Tibial nerve (tissue), 4 donors: ENCODE data around the gene PLCB2. TPM values are rescaled to one million over a fixed set of nuclear protein-coding genes. Genes with fewer than 3 reads are reported as not detected.

Source experiments
- DNase-seq, 2 donors: peaks; one replicate each; pipeline ENCODE4 v3.0.0-alpha.2; 2019; ENCODE audit warnings: low spot score in 2 of 2
- H3K27ac ChIP-seq, 4 donors: fragments of 200-600 bp; sonication (generic) in 3 of 4; one replicate each; pipeline ENCODE4 v1.5.1; 2017 to 2019; ENCODE audit warnings: mild to moderate bottlenecking in 1 of 4
- H3K27me3 ChIP-seq, 2 donors: fragments of 200-600 bp; sonication (generic) in 1 of 2; one replicate each; pipeline versions ENCODE4 v1.5.1 to v1.6.0; 2017 to 2019
- H3K36me3 ChIP-seq, 3 donors: fragments of 200-600 bp; sonication (generic); one replicate each; pipeline ENCODE4 v1.5.1; 2018 to 2019
- H3K4me1 ChIP-seq, 4 donors: fragments of 200-600 bp; sonication (generic) in 3 of 4; one replicate each; pipeline ENCODE4 v1.5.1; 2017 to 2019
- H3K4me3 ChIP-seq, 4 donors: fragments of 200-600 bp; sonication (generic) in 3 of 4; one replicate each; pipeline ENCODE4 v1.5.1; 2017 to 2019; ENCODE audit warnings: mild to moderate bottlenecking in 1 of 4, moderate library complexity in 1 of 4
- H3K9me3 ChIP-seq, 4 donors: fragments of 200-600 bp; sonication (generic) in 3 of 4; one replicate each; pipeline ENCODE4 v1.5.1; 2017 to 2019
- EP300 ChIP-seq, 2 donors: sonication (generic); formaldehyde crosslinking; IDR thresholded peaks; one replicate each; pipeline ENCODE4 v1.6.1; 2017; ENCODE audit warnings: antibody characterized with exemption in 2 of 2, mild to moderate bottlenecking in 1 of 2
- POLR2A ChIP-seq, 2 donors: fragments of 450-650 bp; IDR thresholded peaks; one replicate each; pipeline ENCODE4 v1.6.1; 2017; ENCODE audit warnings: antibody characterized with exemption in 2 of 2, mild to moderate bottlenecking in 2 of 2, moderate library complexity in 2 of 2
- WGBS, 2 donors: methylation state at CpG; one replicate each; pipeline ENCODE4 v1.1.5; 2018; 5-methylcytosine and 5-hydroxymethylcytosine counted together
- total RNA-seq, 4 donors: library from RNA; depleted of rRNA; stranded (reverse); fragments of >200 nt; gene quantifications; one replicate each; pipeline ENCODE4 v1.1.0, GENCODE V29; 2016
- TF ChIP-seq, protein P1 (sequence below), 5 experiments: fragments of 200-600 bp in 3 of 5; fragments of 450-650 bp in 2 of 5; sonication (generic) in 3 of 5; IDR thresholded peaks; one replicate each; pipeline ENCODE4 v1.5.1; 2016 to 2019; ENCODE audit warnings: antibody characterized with exemption in 5 of 5, mild to moderate bottlenecking in 3 of 5, moderate library complexity in 2 of 5

Gene PLCB2
- total RNA-seq, 4 donors from 2014 or later, result 14.9 to 42.3 (median 17.0) TPM

GRCh38 chr15:40295877-40296560 lies 11.7 kb downstream of the PLCB2 start:
- Histone ChIP-seq H3K27me3 (peaks cover 0 to 12% of the 10 kb centered on the region in 2 donors), H3K27ac (no peak overlapping the region), H3K4me3 (no peak overlapping the region), H3K9me3 (peaks cover 0 to 27% (median 2%) of the 10 kb centered on the region in 4 donors), H3K36me3 (peaks cover 0 to 5% (median 0%) of the 10 kb centered on the region in 3 donors), H3K4me1 (peaks cover 0 to 6% (median under 1%) of the 10 kb centered on the region in 4 donors)
- no peak for TF ChIP-seq POLR2A (IDR thresholded peaks at IDR 0.05)
- TF ChIP-seq, protein P1, sequence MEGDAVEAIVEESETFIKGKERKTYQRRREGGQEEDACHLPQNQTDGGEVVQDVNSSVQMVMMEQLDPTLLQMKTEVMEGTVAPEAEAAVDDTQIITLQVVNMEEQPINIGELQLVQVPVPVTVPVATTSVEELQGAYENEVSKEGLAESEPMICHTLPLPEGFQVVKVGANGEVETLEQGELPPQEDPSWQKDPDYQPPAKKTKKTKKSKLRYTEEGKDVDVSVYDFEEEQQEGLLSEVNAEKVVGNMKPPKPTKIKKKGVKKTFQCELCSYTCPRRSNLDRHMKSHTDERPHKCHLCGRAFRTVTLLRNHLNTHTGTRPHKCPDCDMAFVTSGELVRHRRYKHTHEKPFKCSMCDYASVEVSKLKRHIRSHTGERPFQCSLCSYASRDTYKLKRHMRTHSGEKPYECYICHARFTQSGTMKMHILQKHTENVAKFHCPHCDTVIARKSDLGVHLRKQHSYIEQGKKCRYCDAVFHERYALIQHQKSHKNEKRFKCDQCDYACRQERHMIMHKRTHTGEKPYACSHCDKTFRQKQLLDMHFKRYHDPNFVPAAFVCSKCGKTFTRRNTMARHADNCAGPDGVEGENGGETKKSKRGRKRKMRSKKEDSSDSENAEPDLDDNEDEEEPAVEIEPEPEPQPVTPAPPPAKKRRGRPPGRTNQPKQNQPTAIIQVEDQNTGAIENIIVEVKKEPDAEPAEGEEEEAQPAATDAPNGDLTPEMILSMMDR (IDR thresholded peaks at IDR 0.05), result no peak
- TF ChIP-seq EP300 (IDR thresholded peaks at IDR 0.05), result no peak
- 61 to 64% methylated on average over 10 to 12 of the region's 12 CpGs for WGBS, 2 donors
- no peak for DNase-seq

- H3K4me1 ChIP-seq, result peaks cover 0 to 14% (median 3%) of the 10 kb centered on the region in 4 donors
- H3K9me3 ChIP-seq, result peaks cover 0 to 20% (median 2%) of the 10 kb centered on the region in 4 donors
- WGBS, 2 donors, result 90 to 94% methylated on average over 1 of the region's 1 CpG
- DNase-seq, result no peak
- no peak overlapping the region for H3K27ac ChIP-seq
- TF ChIP-seq, protein P1 (IDR thresholded peaks at IDR 0.05), result no peak
- TF ChIP-seq EP300 (IDR thresholded peaks at IDR 0.05) (no peak), POLR2A (IDR thresholded peaks at IDR 0.05) (no peak)
- no peak overlapping the region for H3K4me3 ChIP-seq
- H3K36me3 ChIP-seq, result peaks cover 0 to 5% (median 0%) of the 10 kb centered on the region in 3 donors
- peaks cover 0 to 12% of the 10 kb centered on the region in 2 donors for H3K27me3 ChIP-seq
Measured at GRCh38 chr15:40295297-40295696, 12.4 kb downstream of the PLCB2 start.

- DNase-seq, result no peak
- peaks cover 0 to 17% of the 10 kb centered on the region in 2 donors for H3K27me3 ChIP-seq
- TF ChIP-seq POLR2A (IDR thresholded peaks at IDR 0.05) (no peak), EP300 (IDR thresholded peaks at IDR 0.05) (no peak)
- TF ChIP-seq, protein P1 (IDR thresholded peaks at IDR 0.05), result no peak
- peaks cover 0 to 9% (median 0%) of the 10 kb centered on the region in 4 donors for H3K9me3 ChIP-seq
- no peak overlapping the region for H3K4me3 ChIP-seq
- H3K4me1 ChIP-seq, result peaks cover 0 to 14% (median 3%) of the 10 kb centered on the region in 4 donors
- 79 to 81% methylated on average over 15 of the region's 20 CpGs for WGBS, 2 donors
- no peak overlapping the region for H3K27ac ChIP-seq
- peaks cover 0 to 4% (median 0%) of the 10 kb centered on the region in 3 donors for H3K36me3 ChIP-seq
Measured at GRCh38 chr15:40293905-40294895, 13.5 kb downstream of the PLCB2 start.

DNA sequence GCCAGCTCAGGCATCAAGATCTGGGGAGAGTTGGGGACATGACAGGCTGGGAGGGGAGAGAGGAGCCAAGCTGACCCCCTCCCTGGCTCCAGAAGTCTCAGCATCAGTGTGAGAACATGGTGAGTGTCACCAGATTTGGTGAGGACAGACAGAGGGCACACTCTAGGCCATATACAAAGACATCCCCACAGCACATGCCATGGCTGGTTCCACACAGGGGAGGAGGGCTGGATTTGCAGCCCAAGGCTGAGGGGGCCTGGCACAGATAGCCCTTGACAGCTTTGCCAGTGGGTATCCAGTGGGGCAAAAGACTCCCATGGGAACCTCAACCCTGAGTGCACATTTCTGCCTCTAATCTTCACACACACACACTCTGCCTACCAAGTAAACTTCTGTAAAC lies 14.7 kb downstream of the PLCB2 start:
- no peak for DNase-seq
- Histone ChIP-seq H3K36me3 (no peaks in the 10 kb centered on the region), H3K27me3 (peaks cover 0 to 26% of the 10 kb centered on the region in 2 donors), H3K9me3 (no peaks in the 10 kb centered on the region), H3K4me1 (peaks cover 0 to 14% (median 3%) of the 10 kb centered on the region in 4 donors), H3K27ac (no peak overlapping the region), H3K4me3 (no peak overlapping the region)
- TF ChIP-seq EP300 (IDR thresholded peaks at IDR 0.05) (no peak), POLR2A (IDR thresholded peaks at IDR 0.05) (no peak)
- TF ChIP-seq, protein P1 (IDR thresholded peaks at IDR 0.05), result no peak
